H1 (cell line): ENCODE measurements around the gene LZTFL1.

Experiments used
- CHD2 ChIP-seq: IDR thresholded peaks from 2 replicates; pipeline ENCODE4 v1.6.1; 2012; ENCODE audit warnings: low read length, improper control_type of control experiment
- CREB1 ChIP-seq: IDR thresholded peaks from 2 replicates; pipeline ENCODE4 v1.6.1; 2012; ENCODE audit warnings: inconsistent platforms
- CTCF ChIP-seq, 3 experiments: IDR thresholded peaks; 1 replicate in 2 of 3; 2 replicates in 1 of 3; pipeline versions ENCODE4 v1.5.1 to v1.6.1; 2011; ENCODE audit warnings: low read length in 3 of 3, mild to moderate bottlenecking in 3 of 3, inconsistent platforms in 2 of 3, low read depth in 1 of 3, moderate library complexity in 1 of 3; ENCODE audit not compliant: insufficient read depth in 1 of 3; ENCODE audit errors: control extremely low read depth in 1 of 3
- EP300 ChIP-seq, 2 experiments: IDR thresholded peaks; 1 replicate in 1 of 2; 2 replicates in 1 of 2; pipeline ENCODE4 v1.6.1; 2011 to 2012; ENCODE audit warnings: low read depth in 2 of 2, low read length in 2 of 2, mild to moderate bottlenecking in 2 of 2, borderline replicate concordance in 1 of 2, inconsistent platforms in 1 of 2, moderate library complexity in 1 of 2
- PHF8 ChIP-seq: fragments of 200-600 bp; sonication (generic); conservative IDR thresholded peaks from 2 replicates; pipeline ENCODE4 v1.7.1; 2012; ENCODE audit warnings: low read depth, mild to moderate bottlenecking, inconsistent platforms, low read length, moderate library complexity
- RAD21 ChIP-seq, 2 experiments: IDR thresholded peaks in 1 of 2; conservative IDR thresholded peaks in 1 of 2; 2 replicates each; pipeline ENCODE4 v1.6.1; 2011; ENCODE audit warnings: low read depth in 2 of 2, low read length in 2 of 2, improper control_type of control experiment in 1 of 2, inconsistent platforms in 1 of 2, mild to moderate bottlenecking in 1 of 2, moderate library complexity in 1 of 2
- RNF2 ChIP-seq: fragments of 200-900, 300-1000 bp; sonication (generic); IDR thresholded peaks from 2 replicates; pipeline ENCODE4 v1.7.1; 2016; ENCODE audit warnings: borderline replicate concordance, low read depth, mild to moderate bottlenecking, antibody characterized with exemption, low read length; ENCODE audit not compliant: poor library complexity, severe bottlenecking; ENCODE audit errors: missing control alignments
- YY1 ChIP-seq: IDR thresholded peaks from 2 replicates; pipeline ENCODE4 v1.6.1; 2011; ENCODE audit warnings: low read depth, mild to moderate bottlenecking, low read length

GRCh38 chr3:45884368-45885201, 42.7 kb upstream of the LZTFL1 start:
- TF ChIP-seq RNF2, result no peak
- no peak for TF ChIP-seq CHD2
- no peak for TF ChIP-seq PHF8
- TF ChIP-seq EP300 (IDR thresholded peaks at IDR 0.05; ENCODE audit: borderline replicate concordance in 1 of 2, low read depth in 2 of 2, low read length in 2 of 2), result no peak
- TF ChIP-seq YY1, result no peak
- TF ChIP-seq CREB1, result no peak
- no peak for TF ChIP-seq RAD21 (IDR thresholded peaks at IDR 0.05 in 1 of 2, conservative IDR thresholded peaks at IDR 0.05 in 1 of 2; ENCODE audit: low read depth in 2 of 2, low read length in 2 of 2)
- no peak for TF ChIP-seq CTCF (IDR thresholded peaks at IDR 0.05; ENCODE audit: control extremely low read depth in 1 of 3, insufficient read depth in 1 of 3, low read depth in 1 of 3, low read length in 3 of 3)
